Astrocyte of the cerebellum (primary cell): ENCODE measurements around the gene PLA1A.

ENCODE experiments used
- DNase-seq: peaks from one replicate; pipeline ENCODE4 v3.0.0-alpha.2; 2011; ENCODE audit warnings: low read depth
- H3K4me3 ChIP-seq: 2 replicates; pipeline ENCODE4 v1.5.1; 2011; ENCODE audit warnings: mild to moderate bottlenecking, low read depth, low read length, moderate library complexity
- CTCF ChIP-seq: IDR thresholded peaks from 2 replicates; pipeline ENCODE4 v1.5.1; 2012; ENCODE audit warnings: low read length, low read depth, moderate library complexity, mild to moderate bottlenecking; ENCODE audit errors: missing control alignments
- in situ Hi-C: cut with HindIII; loops from 2 replicates; pipeline ENCODE4 v1.10.0; 2017; ENCODE audit warnings: low sequenced_read_pairs

Gene PLA1A

GRCh38 chr3:119575507-119575906 is 22.2 kb upstream of the PLA1A start:
- no peak for DNase-seq
- H3K4me3 ChIP-seq: no peak overlapping the region
- TF ChIP-seq CTCF: no peak
- in situ Hi-C loops: no loop called here

- no peak for TF ChIP-seq CTCF
- no peak for DNase-seq
- in situ Hi-C loops: no loop called here
- H3K4me3 ChIP-seq: peak within 1 kb of the TSS; percentile 35
Observed at GRCh38 chr3:119579366-119580066, 18.2 kb upstream of the PLA1A start, which contains the start of gene ADPRH. Gene ADPRH, plus strand, starts transcription at chr3:119579492. Its CDS starts 2,678 bp downstream, at chr3:119582170.

DNA sequence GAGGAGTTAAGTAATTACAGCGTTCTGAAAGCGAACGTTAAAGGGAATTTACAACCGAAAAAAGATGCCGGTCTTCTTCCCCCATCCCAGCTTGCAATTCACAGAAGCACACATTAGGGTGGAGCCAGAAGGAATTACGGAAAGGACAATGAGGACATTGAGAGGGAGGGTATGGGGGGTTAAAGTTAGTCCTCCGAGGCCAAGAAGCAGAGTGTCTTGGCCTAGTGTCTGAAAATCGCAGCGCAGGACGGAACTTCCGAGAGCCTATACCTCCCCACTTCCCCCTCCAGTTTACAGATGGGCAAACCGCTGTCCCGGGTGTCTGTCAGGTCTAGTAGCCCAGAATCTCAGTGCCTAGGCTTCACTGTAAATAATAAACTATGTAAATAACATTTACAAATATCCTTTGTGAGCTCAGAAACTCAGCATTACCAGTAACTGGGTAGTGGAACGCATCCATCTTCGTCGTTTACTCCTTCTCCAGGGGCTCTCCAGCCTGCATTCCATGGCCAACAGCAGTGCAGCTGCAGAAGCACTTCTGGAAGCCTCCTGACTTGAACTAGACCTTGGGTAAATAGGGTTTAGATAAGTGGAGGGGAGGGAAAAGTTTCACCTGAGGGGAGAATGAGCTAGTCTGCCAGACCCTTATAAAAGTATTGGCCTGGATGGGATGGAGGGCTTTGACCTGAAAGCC is 17.5 kb upstream of the PLA1A start:
- H3K4me3 ChIP-seq: peak overlapping the region; percentile 35
- no peak for DNase-seq
- TF ChIP-seq CTCF: no peak
- in situ Hi-C loops: no loop called here

DNA sequence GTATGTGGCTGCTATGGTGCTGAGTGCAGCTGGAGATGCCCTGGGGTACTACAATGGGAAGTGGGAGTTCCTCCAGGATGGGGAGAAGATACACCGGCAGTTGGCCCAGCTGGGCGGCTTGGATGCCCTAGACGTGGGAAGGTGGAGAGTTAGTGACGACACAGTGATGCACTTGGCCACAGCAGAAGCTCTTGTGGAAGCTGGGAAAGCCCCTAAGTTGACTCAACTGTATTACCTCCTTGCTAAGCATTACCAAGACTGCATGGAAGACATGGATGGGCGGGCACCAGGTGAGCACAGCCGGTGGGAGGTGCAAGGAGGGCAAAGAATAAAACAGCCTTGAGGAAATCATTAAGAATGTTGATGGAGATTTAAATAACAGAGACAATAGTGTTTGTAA is 15.5 kb upstream of the PLA1A start:
- DNase-seq: no peak
- no peak overlapping the region for H3K4me3 ChIP-seq
- no peak for TF ChIP-seq CTCF
- in situ Hi-C loops: no loop called here

DNA sequence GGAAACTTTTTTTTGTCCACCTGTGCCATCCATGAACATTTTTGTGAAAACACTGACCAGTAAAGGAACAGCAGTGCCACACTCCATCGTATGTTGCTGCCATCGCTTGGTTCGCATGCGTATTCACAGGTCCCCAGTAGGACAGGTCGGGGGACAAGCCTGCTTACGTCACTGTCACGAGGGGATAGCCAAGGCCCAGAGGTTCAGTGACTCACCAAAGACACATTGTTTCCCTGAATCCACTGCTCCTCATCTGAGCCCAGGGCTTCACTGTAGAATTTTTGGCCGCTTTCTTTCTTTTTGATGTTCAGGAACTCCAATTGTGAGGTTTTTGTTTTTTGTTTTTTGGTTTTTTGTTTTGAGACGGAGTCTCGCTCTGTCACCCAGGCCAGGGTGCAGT is 12.5 kb upstream of the PLA1A start:
- DNase-seq: no peak
- TF ChIP-seq CTCF: no peak
- H3K4me3 ChIP-seq: no peak overlapping the region
- in situ Hi-C loops: no loop called here

GRCh38 chr3:119585856-119586570 is 11.7 kb upstream of the PLA1A start:
- no peak for TF ChIP-seq CTCF
- in situ Hi-C loops: no loop called here

More at GRCh38 chr3:119585856-119586570, 11.7 kb upstream of the PLA1A start:
- no peak for DNase-seq
- no peak overlapping the region for H3K4me3 ChIP-seq
